Glomerular endothelial cell (primary cell): ENCODE measurements around the gene KCNC3. TPM values are rescaled to one million over a fixed set of nuclear protein-coding genes. Genes with fewer than 3 reads are reported as not detected.

ENCODE experiments used
- DNase-seq: peaks from one replicate; pipeline ENCODE4 v3.0.0-alpha.2; 2011; ENCODE audit warnings: low read depth, low spot score; ENCODE audit errors: extremely low read depth
- total RNA-seq: library from RNA; depleted of rRNA; stranded (reverse); fragments of >200 nt; gene quantifications from 2 replicates; pipeline ENCODE4 v1.2.3, GENCODE V29; 2015

Gene KCNC3
- total RNA-seq, 1 donor from 2014 or later, result 0.64 TPM

DNA sequence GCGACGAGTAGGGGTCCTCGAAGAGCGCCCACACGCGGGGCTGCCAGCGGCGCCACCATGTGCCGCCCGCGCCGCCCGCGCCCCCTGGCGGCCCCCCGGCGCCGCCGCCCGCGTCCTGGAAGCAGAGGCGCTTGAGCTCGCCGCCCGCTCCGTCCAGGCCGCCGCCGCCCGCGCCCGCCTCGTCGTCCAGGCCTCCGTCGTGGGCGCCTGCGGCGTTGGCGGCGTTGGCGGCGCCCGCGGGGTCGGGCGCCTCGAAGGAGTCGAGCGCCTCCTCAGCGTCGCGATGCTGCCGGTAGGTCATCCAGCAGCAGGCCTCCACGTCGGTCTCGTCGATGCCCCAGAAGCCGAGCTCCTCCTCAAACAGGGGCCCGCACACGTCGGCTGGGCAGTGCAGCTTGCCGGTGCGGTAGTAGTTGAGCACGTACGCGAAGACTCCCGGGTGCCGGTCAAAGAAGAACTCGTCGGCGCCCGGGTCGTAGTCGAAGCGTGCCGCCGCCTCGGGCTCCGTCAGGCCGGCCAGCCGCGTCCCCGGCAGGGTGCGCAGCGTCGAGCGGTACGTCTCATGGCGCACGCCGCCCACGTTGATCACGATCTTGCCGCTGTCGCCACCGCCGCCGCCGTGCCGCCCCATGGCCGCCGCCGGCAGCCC, 829 bp downstream of the KCNC3 start:
- no peak for DNase-seq

- DNase-seq, result no peak
Observed at GRCh38 chr19:50327461-50328223, 1.5 kb downstream of the KCNC3 start.

DNA sequence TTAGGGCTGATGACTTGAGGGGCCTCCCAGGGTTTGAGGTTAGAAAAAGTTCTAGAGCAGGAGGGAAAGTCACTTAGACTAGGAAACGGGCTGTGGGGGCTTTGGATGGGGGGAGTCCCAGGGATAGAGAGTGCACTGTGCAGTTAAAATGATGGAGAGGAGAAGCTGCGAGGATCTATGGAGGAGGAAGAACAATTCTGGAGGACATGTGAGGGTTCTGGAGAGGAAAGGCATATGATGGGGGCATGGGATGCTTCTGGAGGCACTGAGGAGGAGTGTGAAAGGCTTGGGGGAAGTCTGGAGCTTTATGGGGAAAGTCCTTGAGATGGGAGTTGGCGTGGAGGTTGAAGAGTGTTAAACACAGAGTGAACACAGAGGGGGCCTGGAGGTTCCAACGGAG, 2.2 kb downstream of the KCNC3 start:
- DNase-seq, result no peak

DNA sequence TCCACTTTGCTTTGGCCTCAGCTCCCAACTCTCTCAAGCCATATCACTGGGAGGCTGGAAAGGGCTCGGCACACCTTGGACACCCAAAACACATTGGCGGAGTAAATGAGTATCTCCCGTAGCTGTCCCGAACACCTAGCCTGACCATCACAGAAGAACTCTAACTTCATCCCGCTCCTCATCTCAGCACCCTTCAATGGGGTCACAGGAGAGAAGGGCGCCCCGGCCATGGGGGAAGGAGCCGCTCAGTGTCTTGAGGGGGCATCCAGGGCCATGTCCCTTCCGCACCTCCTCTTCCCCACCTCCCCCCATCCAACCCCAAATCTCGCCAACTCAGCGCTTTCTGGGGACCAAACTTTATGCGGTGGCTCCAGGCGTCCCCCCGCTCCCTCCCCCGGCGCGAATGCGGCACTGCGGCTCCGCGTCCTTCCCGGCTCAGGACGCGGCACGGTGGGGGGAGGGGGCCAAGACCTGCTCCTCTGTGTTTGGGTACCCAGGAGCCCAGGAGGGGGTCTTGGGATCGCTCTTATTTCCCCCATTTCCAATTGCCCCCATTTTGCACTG, 3.0 kb downstream of the KCNC3 start:
- no peak for DNase-seq

- DNase-seq, result no peak
Observed at GRCh38 chr19:50325310-50326100, 3.7 kb downstream of the KCNC3 start.

DNA sequence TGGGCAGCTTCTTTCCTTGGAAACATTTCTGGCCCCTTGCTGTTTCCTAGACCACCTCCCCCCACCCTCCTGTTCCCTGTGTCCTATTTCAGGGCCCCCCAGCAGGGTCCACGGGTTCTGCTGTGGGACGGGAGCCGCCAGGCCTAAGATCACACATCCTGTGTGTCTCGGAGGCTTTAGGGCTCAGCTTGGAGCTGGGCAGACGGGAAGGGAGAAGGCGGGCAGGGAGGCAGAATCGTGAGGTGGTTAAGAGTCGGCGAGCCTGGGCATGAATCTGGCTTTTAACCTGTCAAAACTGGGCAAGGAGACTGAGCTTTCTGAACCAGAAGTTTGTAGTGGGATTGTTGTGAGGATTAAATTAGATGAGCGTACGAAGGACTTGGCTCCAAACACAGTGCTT, 4.8 kb downstream of the KCNC3 start:
- DNase-seq, result no peak

DNA sequence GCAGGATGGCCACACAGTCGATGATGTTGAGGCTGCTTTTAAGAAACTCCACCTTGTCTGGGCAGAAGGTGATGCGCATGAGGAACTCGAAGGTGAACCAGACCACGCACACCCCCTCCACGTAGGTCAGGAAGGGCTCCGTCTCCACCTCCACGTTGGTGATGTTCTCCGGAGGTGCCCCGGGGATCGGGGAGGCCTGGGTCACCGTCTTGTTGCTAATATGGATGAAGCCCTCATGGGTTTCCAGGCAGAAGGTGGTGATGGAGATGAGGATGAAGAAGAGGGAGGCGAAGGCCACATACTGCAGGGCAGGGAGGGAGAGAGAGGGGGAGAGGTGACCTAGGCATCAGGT, 5.4 kb downstream of the KCNC3 start:
- no peak for DNase-seq

- no peak for DNase-seq
Observed at GRCh38 chr19:50322931-50323781, 6.0 kb downstream of the KCNC3 start.

- DNase-seq, result no peak
Observed at GRCh38 chr19:50322234-50322633, 6.9 kb downstream of the KCNC3 start.

DNA sequence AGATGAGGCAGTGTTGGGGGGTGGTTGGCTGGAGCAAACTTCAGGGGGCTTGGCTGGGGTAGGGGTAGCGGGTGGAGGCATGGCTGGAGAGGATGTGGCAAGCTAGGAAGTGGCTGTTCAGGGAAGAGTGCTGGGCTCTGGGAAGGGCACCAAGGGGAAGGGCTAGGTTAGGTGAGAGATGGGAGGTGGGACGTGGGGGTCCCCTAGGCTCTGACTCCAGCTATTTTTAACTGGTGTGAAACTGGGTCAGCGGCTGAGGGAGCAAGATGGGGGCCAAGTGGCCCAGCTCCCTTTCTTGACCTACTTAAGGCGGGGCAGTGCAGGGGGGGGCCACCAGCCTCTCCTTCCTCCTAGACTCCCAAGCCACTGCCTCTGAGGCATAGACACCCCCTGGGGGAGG, 7.3 kb downstream of the KCNC3 start:
- no peak for DNase-seq

DNA sequence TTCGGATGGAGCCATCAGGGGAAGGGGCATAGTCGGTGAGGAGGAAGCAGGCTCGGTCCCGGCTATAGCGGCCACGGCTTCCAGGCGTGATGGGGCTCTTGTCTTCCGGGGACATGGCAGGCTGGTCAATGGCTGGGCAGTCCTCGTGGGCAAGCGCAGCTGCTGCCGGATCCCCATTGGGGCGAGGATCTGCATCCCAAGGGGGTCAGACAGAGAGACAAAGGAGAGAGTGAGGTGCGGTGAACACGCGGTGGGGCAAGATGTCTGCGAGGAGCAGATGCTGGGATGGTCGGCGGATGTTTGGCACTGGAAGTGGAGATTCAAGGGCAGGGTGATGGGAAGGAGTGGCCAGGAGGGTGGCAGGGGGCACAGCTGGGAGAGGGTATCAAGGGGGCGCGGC, 8.6 kb downstream of the KCNC3 start:
- no peak for DNase-seq

DNA sequence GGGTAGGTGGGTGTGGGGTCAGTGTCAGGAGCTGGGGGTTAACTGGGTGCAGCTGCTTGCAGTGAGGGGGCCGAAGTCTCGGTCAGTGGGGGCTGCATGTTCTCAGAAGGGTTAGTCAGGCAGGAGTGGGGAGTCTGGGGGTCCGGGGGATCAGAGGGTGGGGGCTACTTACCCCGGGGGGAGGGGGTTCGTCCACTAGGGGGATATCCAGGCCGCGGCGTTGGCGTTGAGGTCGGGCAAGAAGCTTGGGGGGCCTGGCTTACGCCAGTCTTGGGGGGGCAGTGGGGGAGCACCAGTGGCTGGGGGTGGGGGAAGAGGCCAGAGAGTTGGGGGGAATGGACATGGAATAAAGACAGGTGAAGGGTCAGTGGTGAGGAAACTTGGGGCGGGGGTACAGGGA, 9.1 kb downstream of the KCNC3 start:
- DNase-seq, result no peak

DNA sequence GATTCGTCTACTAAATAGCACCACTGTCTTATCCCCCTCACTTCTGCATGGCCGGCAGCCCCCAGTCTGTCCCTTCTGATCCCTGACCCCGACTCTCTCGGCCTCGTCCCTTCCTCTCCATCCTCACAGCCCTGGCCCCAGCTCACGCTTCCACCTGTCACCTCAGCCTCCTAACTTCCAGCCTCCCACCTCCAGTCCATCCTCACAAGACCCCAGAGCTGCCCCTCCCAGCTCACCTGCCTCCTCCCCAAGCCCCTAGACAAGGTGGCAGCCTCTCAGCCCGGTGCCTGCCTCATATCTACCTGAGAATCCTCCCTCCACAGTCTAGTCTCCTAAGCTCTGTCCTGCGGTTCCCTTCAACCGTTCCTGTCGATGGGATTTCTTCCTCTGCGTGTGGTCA, 10.0 kb downstream of the KCNC3 start:
- DNase-seq, result no peak

GRCh38 chr19:50318438-50318837, 10.7 kb downstream of the KCNC3 start:
- DNase-seq, result no peak

DNA sequence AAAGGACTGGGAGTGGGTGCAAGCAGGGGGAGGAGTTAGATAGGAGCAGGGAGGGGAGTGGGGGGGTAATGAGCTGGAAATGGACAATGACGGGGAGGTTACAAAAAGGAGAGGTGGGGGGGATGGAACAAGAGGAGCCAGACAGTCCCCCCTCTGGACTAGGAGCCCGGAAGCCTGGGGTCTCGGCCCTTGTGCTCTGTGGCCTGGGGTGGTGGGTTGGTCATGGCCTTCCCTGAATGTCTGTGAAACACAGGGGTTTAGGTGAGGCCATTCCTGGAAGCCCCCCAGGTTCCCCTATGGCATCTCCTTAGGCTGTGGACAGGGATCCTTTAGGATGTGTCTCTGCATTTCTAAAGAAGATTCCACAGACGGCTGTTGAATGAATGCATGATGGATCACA, 12.1 kb downstream of the KCNC3 start:
- DNase-seq, result no peak

GRCh38 chr19:50315773-50316448, 13.3 kb downstream of the KCNC3 start:
- no peak for DNase-seq

GRCh38 chr19:50314724-50315708, 14.2 kb downstream of the KCNC3 start:
- no peak for DNase-seq

DNA sequence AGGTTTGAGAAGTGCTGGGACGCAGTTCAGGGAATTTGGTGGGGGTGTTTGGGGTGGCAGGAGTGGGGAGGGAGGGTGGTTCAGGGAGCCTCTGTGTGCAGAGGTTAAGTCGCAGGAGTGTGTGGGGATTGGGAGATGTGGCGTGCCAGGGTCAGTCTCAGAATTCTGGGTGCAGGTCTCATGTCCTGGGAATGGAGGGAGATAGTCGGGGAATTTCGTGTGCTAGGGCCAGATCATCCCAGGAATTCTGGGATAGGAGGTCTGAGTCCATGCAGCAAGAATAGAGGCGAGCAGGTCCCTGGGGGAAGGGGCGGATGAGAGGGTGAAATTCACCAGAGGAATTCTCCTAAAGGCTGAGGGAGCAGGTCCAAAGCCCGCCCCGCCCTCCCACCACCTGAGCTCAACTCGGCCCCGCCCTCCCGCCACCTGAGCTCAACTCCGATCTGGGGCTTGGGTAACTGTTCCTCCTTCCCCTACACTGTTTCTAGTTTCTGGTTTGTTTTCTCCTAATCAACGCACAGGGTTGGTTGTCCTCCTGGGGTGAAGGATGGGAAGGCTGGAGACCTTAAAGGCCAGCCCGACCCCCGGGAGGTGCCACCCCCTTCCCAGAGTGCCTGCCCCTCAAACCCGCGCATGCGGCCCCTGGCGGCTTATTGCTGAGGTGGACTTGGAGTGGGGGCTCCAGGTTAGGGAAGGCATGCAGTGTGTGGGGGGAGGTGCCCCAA, 15.2 kb downstream of the KCNC3 start:
- DNase-seq, result no peak
